HG02610 (cell line): ENCODE data around the gene NACC1.
"Not testable (repeated sequence)": the region's sequence is repeated elsewhere in the genome, so short reads cannot be mapped to it uniquely, and the experiment has no call there.

ENCODE experiments used
- ATAC-seq: cut with Tn5 transposase; IDR thresholded peaks from one replicate; pipeline ENCODE4 v1.9.1; 2021; ENCODE audit warnings: mild to moderate bottlenecking, moderate library complexity; ENCODE audit not compliant: unreplicated experiment

NACC1 gene

DNA sequence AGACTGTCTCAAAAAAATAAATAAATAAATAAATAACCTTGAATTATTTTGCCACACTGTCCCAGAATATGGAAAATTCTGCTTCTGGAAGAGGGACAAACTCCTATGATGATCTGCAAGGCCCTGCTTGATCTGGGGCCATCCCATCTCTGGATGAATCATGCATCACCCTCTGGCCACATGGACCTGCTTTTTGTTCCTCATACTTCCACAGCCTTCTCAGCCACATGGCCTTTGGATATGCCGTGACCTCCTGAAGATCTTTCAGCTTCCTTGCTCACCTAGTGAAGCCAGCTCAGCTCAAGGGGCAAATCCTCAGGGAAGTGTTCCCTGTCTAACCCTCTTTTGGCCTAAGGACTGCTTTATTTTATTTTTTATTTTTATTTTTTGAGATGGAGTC lies 42.5 kb downstream of the NACC1 start:
- ATAC-seq, result no peak

GRCh38 chr19:13162724-13163608 lies 44.9 kb downstream of the NACC1 start:
- ATAC-seq, result peak; percentile 50

DNA sequence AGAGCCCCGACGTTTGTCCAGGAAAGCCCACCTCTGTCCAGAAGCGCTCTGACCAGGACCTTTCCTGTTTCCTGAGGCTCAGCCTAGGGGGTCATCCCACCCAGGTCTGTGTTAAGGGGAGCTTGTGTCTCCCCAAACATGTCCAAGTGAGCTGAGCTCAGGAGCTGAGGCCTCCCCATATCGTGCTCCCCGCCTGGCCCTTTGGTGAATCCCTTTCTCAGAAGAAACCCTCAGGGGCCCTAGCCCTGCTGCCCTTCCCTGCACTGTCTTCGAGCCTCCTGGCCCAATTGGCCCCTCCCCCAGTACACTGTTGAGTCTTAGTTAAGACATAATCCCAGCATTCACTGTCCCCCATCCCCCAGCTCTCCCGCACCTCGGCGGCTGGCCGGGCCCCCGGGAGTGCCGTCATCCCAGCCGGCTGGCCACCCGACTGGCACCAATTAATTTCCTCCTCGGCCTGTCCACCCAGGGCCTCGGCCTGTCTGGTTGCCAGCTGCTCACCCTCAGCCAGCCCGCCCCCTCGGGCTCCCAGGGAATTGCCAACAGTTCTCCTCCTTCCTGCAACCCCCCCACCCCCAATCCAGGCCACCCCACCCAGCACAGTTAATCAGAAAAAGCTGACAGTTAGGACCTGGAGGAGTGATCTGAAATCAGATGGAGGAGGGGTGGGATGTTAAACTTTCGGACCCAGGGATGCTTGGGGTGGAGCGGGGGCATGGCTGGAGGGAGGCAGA lies 45.7 kb downstream of the NACC1 start:
- no peak for ATAC-seq

GRCh38 chr19:13164343-13165161 lies 46.5 kb downstream of the NACC1 start:
- no peak for ATAC-seq

DNA sequence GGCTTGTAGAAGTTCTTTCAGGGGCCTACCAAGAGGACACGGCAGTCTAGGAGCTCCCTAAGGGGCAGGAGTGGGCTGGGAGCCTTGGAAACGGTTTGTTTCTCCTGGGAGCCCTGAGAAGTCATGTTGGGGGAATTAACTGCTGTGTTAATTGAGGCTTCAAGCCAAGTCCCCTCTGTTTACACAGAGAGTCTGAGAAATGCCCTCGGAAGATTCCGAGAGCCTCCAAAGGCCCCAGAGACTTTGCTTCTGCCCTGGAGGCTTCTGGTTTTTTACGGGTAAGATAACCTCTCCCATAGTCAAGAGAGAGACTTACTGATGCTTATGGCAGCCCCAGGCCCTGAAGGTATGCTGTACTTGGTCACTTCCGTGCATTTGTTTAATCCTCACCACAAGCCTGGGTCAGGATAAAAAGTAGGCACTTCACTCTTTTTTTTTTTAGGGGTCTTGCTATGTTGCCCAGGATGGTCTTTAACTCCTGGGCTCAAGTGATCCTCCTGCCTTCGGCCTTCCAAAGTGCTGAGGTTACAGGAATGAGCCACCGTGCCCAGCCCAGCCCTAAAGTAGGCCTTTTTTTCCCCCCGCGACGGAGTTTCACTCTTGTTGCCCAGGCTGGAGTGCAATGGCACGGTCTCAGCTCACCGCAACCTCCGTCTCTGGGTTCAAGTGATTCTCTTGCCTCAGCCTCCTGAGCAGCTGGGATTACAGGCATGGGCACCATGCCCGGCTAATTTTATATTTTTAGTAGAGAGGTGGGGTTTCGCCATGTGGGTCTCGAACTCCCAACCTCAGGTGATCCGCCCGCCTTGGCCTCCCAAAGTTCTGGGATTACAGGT lies 47.3 kb downstream of the NACC1 start:
- ATAC-seq, result no peak

DNA sequence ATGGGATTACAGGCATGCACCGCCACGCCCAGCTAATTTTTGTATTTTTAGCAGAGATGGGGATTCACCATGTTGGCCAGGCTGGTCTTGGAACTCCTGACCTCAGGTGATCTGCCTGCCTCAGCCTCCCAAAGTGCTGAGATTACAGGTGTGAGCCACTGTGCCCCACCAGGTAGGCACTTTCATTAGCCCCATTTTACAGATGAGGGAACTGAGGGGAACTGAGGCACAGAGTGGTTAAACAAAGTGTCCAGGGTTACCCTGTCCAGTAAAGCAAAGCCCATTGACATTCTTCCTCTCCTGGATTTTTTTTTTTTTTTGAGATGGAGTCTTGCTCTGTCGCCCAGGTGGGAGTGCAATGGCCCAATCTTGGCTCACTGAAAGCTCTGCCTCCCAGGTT lies 48.1 kb downstream of the NACC1 start:
- not testable (repeated sequence) for ATAC-seq

GRCh38 chr19:13169769-13170168 lies 51.7 kb downstream of the NACC1 start:
- no peak for ATAC-seq

DNA sequence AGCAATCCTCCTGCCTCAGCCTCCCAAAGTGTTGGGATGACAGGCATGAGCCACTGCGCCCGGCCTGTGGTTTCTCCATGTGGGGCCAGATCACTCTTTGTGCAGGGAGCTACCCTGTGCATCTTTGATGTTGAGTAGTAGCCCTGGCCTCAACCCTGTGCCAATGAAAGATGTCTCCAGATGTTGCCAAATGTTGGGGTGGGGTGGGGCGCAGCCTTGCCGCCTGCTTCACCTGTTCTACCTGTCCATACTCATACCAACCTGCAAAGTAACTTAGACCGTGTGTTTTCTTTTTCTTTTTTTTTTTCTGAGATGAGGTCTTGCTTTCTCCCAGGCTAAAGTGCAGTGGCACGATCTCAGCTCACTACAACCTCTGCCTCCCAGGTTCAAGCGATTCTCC lies 53.1 kb downstream of the NACC1 start:
- ATAC-seq, result no peak

DNA sequence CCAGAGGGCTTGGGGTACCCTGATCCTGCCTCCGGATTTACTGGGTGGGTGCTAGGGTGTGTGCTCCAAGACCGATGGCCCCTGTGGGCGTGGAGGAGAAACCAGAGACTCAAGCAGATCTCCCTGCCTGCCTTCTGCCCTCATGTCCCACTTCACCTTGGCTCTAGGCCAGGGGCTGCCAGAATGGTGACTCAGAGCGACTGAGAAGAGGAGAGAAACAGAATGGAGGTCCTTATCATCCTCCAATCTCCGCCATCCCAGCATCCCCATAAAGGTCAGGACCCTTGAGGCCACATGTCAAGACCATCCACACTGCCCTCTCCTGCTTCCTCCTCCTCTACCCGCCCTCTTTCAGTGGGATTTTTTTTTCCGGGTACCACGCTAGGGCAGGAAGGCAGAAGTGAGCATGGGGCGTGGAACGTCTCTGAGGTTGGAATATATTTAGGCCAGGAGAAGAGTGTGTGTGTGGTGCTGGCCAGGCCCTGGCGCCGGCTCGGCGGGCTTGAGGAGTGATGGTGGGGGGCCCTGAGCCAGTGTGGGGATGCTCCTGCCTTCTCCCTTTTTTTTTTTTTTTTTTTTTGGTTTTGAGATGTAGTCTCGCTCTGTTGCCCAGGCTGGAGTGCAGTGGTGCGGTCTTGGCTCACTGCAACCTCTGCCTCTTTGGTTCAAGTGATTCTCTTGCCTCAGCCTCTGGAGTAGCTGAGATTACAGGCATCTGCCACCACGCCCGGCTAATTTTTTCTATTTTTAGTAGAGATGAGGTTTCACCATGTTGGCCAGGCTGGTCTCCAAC lies 54.5 kb downstream of the NACC1 start:
- no peak for ATAC-seq

- ATAC-seq, result no peak
Observed at GRCh38 chr19:13173139-13173737, 55.2 kb downstream of the NACC1 start.

DNA sequence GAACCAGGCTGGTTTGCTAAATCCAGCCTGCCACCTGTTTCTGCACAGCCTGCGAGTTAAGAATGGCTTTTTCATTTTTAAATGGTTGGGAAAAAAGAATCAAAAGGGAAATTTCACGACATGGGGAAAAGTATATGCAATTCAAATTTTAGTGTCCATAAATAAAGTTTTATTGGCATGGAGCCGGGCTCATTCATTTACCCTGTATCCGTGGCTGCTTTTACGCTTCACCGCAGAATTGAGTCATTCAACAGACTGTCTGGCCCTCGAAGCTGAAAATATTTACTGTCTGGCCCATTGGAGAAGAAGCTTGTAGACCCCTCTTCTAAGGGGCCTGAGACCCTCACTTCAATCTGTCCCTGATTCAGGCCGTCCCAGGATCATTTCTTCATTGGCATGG lies 58.3 kb downstream of the NACC1 start:
- ATAC-seq, result no peak

DNA sequence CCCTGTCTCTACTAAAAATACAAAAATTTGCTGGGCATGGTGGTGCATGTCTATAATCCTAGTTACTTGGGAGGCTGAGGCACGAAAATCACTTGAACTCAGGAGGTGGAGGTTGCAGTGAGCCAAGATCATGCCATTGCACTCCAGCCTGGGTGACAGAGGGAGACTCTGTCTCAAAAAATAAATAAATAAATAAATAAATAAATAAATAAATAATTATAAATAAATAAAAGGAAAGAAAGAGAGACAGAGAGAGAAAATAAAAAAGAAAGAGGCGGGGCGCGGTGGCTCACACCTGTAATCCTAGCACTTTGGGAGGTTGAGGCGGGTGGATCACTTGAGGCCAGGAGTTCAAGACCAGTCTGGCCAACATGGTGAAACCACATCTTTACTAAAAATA lies 59.5 kb downstream of the NACC1 start:
- not testable (repeated sequence) for ATAC-seq

- not testable (repeated sequence) for ATAC-seq
Observed at GRCh38 chr19:13178291-13178690, 60.2 kb downstream of the NACC1 start.

GRCh38 chr19:13181747-13182388 lies 63.8 kb downstream of the NACC1 start:
- no peak for ATAC-seq

GRCh38 chr19:13184926-13185325 lies 66.9 kb downstream of the NACC1 start:
- ATAC-seq, result not testable (repeated sequence)

- not testable (repeated sequence) for ATAC-seq
Observed at GRCh38 chr19:13185763-13186657, 67.9 kb downstream of the NACC1 start.

DNA sequence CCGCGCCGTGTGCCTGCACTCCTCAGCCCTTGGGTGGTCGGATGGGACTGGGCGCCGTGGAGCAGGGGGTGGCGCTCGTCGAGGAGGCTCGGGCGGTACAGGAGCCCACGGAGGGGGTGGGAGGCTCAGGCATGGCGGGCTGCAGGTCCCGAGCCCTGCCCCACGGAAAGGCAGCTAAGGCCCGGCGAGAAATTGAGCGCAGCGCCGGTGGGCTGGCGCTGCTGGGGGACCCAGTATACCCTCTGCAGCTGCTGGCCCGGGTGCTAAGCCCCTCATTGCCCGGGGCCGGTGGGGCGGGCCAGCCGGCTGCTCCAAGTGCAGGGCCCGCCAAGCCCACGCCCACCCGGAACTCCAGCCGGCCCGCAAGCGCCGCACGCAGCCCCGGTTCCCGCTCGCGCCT lies 68.6 kb downstream of the NACC1 start:
- not testable (repeated sequence) for ATAC-seq

- ATAC-seq, result no peak
Observed at GRCh38 chr19:13187419-13187818, 69.4 kb downstream of the NACC1 start.
